SK-N-SH treated with all-trans-retinoic acid at 6 μM for 48 hours (cell line): Measurements from ENCODE around the gene SLF1.

Source experiments
- ATAC-seq: fragments of 200-7000 bp; cut with Tn5 transposase; 3 replicates; pipeline ENCODE4 v1.9.1; 2020; ENCODE audit warnings: mild to moderate bottlenecking, moderate library complexity
- BACH2 ChIP-seq: fragments of 250-450 bp; sonication (Bioruptor Pico); IDR thresholded peaks from 2 replicates; pipeline ENCODE4 v1.9.0; 2021; ENCODE audit warnings: mild to moderate bottlenecking, borderline replicate concordance
- CREB5 ChIP-seq: fragments of 250-450 bp; sonication (Bioruptor Pico); IDR thresholded peaks from 2 replicates; pipeline ENCODE4 v1.5.1; 2020; ENCODE audit warnings: low read depth, mild to moderate bottlenecking, moderate library complexity
- CSDC2 ChIP-seq: fragments of 250-450 bp; sonication (Bioruptor Pico); IDR thresholded peaks from 2 replicates; pipeline ENCODE4 v1.5.0; 2020; ENCODE audit warnings: mild to moderate bottlenecking, moderate library complexity
- ESRRG ChIP-seq: fragments of 250-450 bp; sonication (Bioruptor Pico); IDR thresholded peaks from 2 replicates; pipeline ENCODE4 v1.6.1; 2021; ENCODE audit warnings: mild to moderate bottlenecking
- GLIS3 ChIP-seq: fragments of 250-450 bp; sonication (Bioruptor Pico); IDR thresholded peaks from 2 replicates; pipeline ENCODE4 v1.5.0; 2020; ENCODE audit warnings: mild to moderate bottlenecking, moderate library complexity
- ISL1 ChIP-seq: fragments of 250-450 bp; sonication (Bioruptor Pico); IDR thresholded peaks from 2 replicates; pipeline ENCODE4 v2.1.2; 2022; ENCODE audit warnings: mild to moderate bottlenecking, moderate library complexity
- PATZ1 ChIP-seq: fragments of 250-450 bp; sonication (Bioruptor Pico); IDR thresholded peaks from 2 replicates; pipeline ENCODE4 v1.8.0; 2020; ENCODE audit warnings: mild to moderate bottlenecking, moderate library complexity, borderline replicate concordance
- POU6F1 ChIP-seq: fragments of 250-450 bp; sonication (Bioruptor Pico); IDR thresholded peaks from 2 replicates; pipeline ENCODE4 v1.8.0; 2021; ENCODE audit warnings: low read depth, mild to moderate bottlenecking, moderate library complexity, borderline replicate concordance
- PPARA ChIP-seq: fragments of 250-450 bp; sonication (Bioruptor Pico); IDR thresholded peaks from 2 replicates; pipeline ENCODE4 v1.5.0; 2020; ENCODE audit warnings: mild to moderate bottlenecking, borderline replicate concordance
- RARB ChIP-seq: fragments of 250-450 bp; sonication (Bioruptor Pico); IDR thresholded peaks from 2 replicates; pipeline ENCODE4 v1.8.0; 2021; ENCODE audit warnings: mild to moderate bottlenecking, moderate library complexity
- SNAI2 ChIP-seq: fragments of 250-450 bp; sonication (Bioruptor Pico); IDR thresholded peaks from 2 replicates; pipeline ENCODE4 v1.5.0; 2020; ENCODE audit warnings: mild to moderate bottlenecking, moderate library complexity
- TCF4 ChIP-seq: fragments of 250-450 bp; sonication (Bioruptor Pico); IDR thresholded peaks from 2 replicates; pipeline ENCODE4 v1.8.0; 2021; ENCODE audit warnings: mild to moderate bottlenecking, moderate library complexity, borderline replicate concordance
- TOX ChIP-seq: fragments of 250-450 bp; sonication (Bioruptor Pico); IDR thresholded peaks from 2 replicates; pipeline ENCODE4 v1.8.0; 2021; ENCODE audit warnings: mild to moderate bottlenecking, moderate library complexity, borderline replicate concordance
- TSHZ2 ChIP-seq: fragments of 250-450 bp; sonication (Bioruptor Pico); IDR thresholded peaks from 2 replicates; pipeline ENCODE4 v1.5.0; 2020; ENCODE audit warnings: mild to moderate bottlenecking, moderate library complexity
- ZC3H10 ChIP-seq: fragments of 250-450 bp; sonication (Bioruptor Pico); IDR thresholded peaks from 2 replicates; pipeline ENCODE4 v1.5.1; 2021; ENCODE audit warnings: mild to moderate bottlenecking, moderate library complexity
- ZFP3 ChIP-seq: fragments of 250-450 bp; sonication (Bioruptor Pico); IDR thresholded peaks from 2 replicates; pipeline ENCODE4 v1.5.0; 2020; ENCODE audit warnings: mild to moderate bottlenecking, moderate library complexity
- ZFP30 ChIP-seq: fragments of 450-650 bp; formaldehyde crosslinking; IDR thresholded peaks from 2 replicates; pipeline ENCODE4 v1.5.0; 2022; ENCODE audit warnings: mild to moderate bottlenecking, moderate library complexity
- ZNF565 ChIP-seq: fragments of 450-650 bp; formaldehyde crosslinking; conservative IDR thresholded peaks from 2 replicates; pipeline ENCODE4 v1.5.0; 2020; ENCODE audit warnings: low read depth, mild to moderate bottlenecking, moderate library complexity
- ZNF70 ChIP-seq: fragments of 450-650 bp; formaldehyde crosslinking; IDR thresholded peaks from 2 replicates; pipeline ENCODE4 v1.5.0; 2020; ENCODE audit warnings: mild to moderate bottlenecking, moderate library complexity
- ZNF8 ChIP-seq: fragments of 450-650 bp; formaldehyde crosslinking; IDR thresholded peaks from 2 replicates; pipeline ENCODE4 v1.5.0; 2020; ENCODE audit warnings: mild to moderate bottlenecking, moderate library complexity

The SLF1 gene

GRCh38 chr5:94692581-94692980 is 74.1 kb downstream of the SLF1 start:
- no peak for TF ChIP-seq ESRRG
- no peak for TF ChIP-seq ZC3H10
- TF ChIP-seq CSDC2 (CRISPR knock-in tag): no peak
- no peak; the same call in 2 of the 3 replicates for ATAC-seq

GRCh38 chr5:94693043-94693822 is 74.8 kb downstream of the SLF1 start:
- peak; percentile 91 for ATAC-seq
- TF ChIP-seq ISL1 (CRISPR knock-in tag) (peak; percentile 96), SNAI2 (no peak), ZC3H10 (peak; percentile 92), ZNF8 (no peak), TOX (CRISPR knock-in tag) (peak; percentile 67; the same call in 1 of the 2 replicates), RARB (no peak), ZFP30 (CRISPR knock-in tag) (no peak), PATZ1 (CRISPR knock-in tag) (peak; percentile 69), POU6F1 (CRISPR knock-in tag) (0 out of 2 replicates have a peak, but pooled peaks have one; percentile 23), CREB5 (CRISPR knock-in tag) (peak; percentile 66)

GRCh38 chr5:94693845-94694370 is 75.4 kb downstream of the SLF1 start:
- ATAC-seq: peak; percentile 7; the same call in 2 of the 3 replicates
- no peak for TF ChIP-seq ISL1 (CRISPR knock-in tag)
- no peak for TF ChIP-seq RARB
- no peak for TF ChIP-seq CSDC2 (CRISPR knock-in tag)
- no peak for TF ChIP-seq CREB5 (CRISPR knock-in tag)
- TF ChIP-seq TCF4 (CRISPR knock-in tag): no peak
- no peak for TF ChIP-seq PATZ1 (CRISPR knock-in tag)
- TF ChIP-seq GLIS3 (CRISPR knock-in tag): no peak
- TF ChIP-seq ZFP3: no peak
- TF ChIP-seq TOX (CRISPR knock-in tag): no peak
- no peak for TF ChIP-seq ZNF565 (CRISPR knock-in tag)
- no peak for TF ChIP-seq ZNF70
- TF ChIP-seq POU6F1 (CRISPR knock-in tag): no peak
- TF ChIP-seq ZC3H10: no peak
- TF ChIP-seq PPARA: no peak
- TF ChIP-seq ZFP30 (CRISPR knock-in tag): no peak
- no peak for TF ChIP-seq BACH2 (CRISPR knock-in tag)
- no peak for TF ChIP-seq ESRRG
- no peak for TF ChIP-seq TSHZ2 (CRISPR knock-in tag)
- no peak for TF ChIP-seq ZNF8
